HL-60 (cell line): ENCODE data around the gene MOCS1.

Experiments used
- DNase-seq, 2 experiments: peaks; one replicate each; pipeline ENCODE4 v3.0.0-alpha.2; 2010 to 2020; ENCODE audit warnings: low read depth in 1 of 2, low spot score in 1 of 2
- H3K27ac ChIP-seq: fragments of 250-450 bp; sonication (Bioruptor Pico); replicated peaks from 2 replicates; pipeline ENCODE4 v1.5.1; 2020; ENCODE audit warnings: mild to moderate bottlenecking, moderate library complexity
- H3K27me3 ChIP-seq: fragments of 250-450 bp; sonication (Bioruptor Pico); 2 replicates; pipeline ENCODE4 v1.5.1; 2021; ENCODE audit warnings: mild to moderate bottlenecking, moderate library complexity; ENCODE audit not compliant: insufficient read depth, poor library complexity, severe bottlenecking
- H3K4me3 ChIP-seq: replicated peaks from 2 replicates; pipeline ENCODE4 v1.5.1; 2011; ENCODE audit warnings: mild to moderate bottlenecking, control low read depth, low read length; ENCODE audit not compliant: insufficient read depth
- CTCF ChIP-seq: IDR thresholded peaks from one replicate; pipeline ENCODE4 v1.5.1; 2011; ENCODE audit warnings: low read length, control low read depth, inconsistent platforms; ENCODE audit not compliant: insufficient read depth
- GABPA ChIP-seq: IDR thresholded peaks from 2 replicates; pipeline ENCODE4 v1.6.1; 2012; ENCODE audit warnings: low read depth
- POLR2AphosphoS5 ChIP-seq: IDR thresholded peaks from 2 replicates; pipeline ENCODE4 v1.6.1; 2012; ENCODE audit warnings: low read depth
- SPI1 ChIP-seq: IDR thresholded peaks from 2 replicates; pipeline ENCODE4 v1.6.1; 2012; ENCODE audit warnings: low read depth, mild to moderate bottlenecking, borderline replicate concordance
- TF ChIP-seq, protein P1 (sequence below): IDR thresholded peaks from 2 replicates; pipeline ENCODE4 v1.6.1; 2012; ENCODE audit warnings: low read depth; ENCODE audit not compliant: insufficient replicate concordance

The MOCS1 gene

DNA sequence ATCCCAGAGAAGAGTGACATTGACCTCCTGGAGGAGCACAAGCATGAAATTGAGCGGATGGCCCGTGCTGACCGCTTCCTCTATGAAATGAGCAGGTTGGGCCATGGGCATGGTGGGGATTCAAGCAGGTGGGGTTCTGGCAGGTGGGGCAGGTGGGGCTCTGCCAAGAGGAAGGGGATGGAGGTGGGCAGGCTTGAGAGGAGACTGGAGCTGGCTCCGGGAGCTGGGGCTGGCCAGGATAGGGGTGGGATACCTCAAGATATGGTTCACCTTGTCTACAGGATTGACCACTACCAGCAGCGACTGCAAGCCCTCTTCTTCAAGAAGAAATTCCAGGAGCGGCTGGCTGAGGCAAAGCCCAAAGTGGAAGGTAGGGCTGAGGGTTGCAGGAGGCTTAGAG lies 42.9 kb downstream of the MOCS1 start:
- no peak for TF ChIP-seq POLR2AphosphoS5
- TF ChIP-seq SPI1 = no peak
- TF ChIP-seq GABPA = no peak
- no peak for TF ChIP-seq CTCF
- TF ChIP-seq, protein P1, sequence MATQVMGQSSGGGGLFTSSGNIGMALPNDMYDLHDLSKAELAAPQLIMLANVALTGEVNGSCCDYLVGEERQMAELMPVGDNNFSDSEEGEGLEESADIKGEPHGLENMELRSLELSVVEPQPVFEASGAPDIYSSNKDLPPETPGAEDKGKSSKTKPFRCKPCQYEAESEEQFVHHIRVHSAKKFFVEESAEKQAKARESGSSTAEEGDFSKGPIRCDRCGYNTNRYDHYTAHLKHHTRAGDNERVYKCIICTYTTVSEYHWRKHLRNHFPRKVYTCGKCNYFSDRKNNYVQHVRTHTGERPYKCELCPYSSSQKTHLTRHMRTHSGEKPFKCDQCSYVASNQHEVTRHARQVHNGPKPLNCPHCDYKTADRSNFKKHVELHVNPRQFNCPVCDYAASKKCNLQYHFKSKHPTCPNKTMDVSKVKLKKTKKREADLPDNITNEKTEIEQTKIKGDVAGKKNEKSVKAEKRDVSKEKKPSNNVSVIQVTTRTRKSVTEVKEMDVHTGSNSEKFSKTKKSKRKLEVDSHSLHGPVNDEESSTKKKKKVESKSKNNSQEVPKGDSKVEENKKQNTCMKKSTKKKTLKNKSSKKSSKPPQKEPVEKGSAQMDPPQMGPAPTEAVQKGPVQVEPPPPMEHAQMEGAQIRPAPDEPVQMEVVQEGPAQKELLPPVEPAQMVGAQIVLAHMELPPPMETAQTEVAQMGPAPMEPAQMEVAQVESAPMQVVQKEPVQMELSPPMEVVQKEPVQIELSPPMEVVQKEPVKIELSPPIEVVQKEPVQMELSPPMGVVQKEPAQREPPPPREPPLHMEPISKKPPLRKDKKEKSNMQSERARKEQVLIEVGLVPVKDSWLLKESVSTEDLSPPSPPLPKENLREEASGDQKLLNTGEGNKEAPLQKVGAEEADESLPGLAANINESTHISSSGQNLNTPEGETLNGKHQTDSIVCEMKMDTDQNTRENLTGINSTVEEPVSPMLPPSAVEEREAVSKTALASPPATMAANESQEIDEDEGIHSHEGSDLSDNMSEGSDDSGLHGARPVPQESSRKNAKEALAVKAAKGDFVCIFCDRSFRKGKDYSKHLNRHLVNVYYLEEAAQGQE = no peak
- no peak for DNase-seq
- Histone ChIP-seq H3K27ac (no peak overlapping the region), H3K4me3 (no peak overlapping the region), H3K27me3 (peaks cover 6% of the 10 kb centered on the region)

DNA sequence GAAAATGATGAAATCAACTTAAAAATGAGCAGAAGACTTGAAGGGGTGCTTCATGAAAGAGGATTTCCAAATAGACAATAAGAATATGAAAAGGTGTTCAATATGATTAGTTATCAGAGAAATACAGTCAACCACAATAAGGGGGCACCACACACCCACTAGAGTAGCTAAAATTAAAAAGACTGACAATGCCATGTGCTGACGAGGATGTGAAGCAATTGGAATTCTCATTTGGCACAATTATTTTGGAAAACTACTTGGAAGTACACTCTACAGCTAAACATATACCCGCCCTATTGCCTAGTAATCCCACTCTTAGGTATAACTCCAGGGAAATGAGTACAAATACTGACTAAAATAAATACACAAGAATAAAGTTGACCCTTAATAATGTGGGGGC lies 45.0 kb downstream of the MOCS1 start:
- Histone ChIP-seq H3K27ac (no peak overlapping the region), H3K27me3 (peaks cover 6% of the 10 kb centered on the region), H3K4me3 (no peak overlapping the region)
- DNase-seq = no peak
- no peak for TF ChIP-seq GABPA
- TF ChIP-seq, protein P1 = no peak
- no peak for TF ChIP-seq CTCF
- TF ChIP-seq POLR2AphosphoS5 = no peak
- no peak for TF ChIP-seq SPI1

DNA sequence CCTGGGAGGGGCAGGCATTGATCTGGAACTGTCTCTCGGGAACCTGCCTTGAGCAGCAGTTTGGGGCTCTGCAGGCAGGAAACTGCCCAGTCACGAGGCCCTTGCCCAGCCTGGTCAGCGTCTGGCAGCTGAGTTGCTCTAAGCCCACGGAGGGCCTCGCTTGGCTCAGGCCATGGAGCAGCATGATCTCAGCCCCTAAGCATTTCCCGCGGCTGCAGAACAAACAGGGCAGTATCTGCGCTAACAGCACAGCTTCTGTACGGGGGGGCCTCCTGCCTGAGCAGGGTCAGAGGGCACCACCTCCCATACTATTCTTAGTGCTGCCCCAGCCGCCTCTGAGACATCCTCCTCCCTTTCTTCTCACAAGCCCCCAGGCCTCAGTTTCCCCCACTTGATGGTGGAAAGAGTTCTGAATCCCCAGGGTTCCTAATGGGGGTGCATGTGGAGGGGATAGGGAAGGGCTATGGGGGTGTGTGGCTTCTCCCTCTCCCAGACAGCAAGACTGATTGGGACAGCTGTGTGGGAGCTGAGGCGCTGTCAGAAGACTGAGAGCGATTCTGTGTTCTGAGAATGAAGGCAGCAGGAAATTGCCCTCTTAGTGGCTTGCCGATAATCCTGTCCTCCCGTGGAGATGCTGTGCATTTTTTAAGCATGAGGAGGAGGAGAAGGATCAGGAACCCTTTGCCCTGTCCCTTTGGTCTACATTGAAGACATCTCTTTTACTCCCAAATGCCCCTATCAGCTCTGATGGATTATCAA lies 46.4 kb downstream of the MOCS1 start:
- TF ChIP-seq SPI1 (no peak), CTCF (no peak), POLR2AphosphoS5 (no peak), GABPA (no peak)
- TF ChIP-seq, protein P1 = no peak
- Histone ChIP-seq H3K27me3 (peaks cover 6% of the 10 kb centered on the region), H3K27ac (no peak overlapping the region), H3K4me3 (no peak overlapping the region)
- no peak for DNase-seq
